Activated T-helper 17 cell treated with anti-CD3 and anti-CD28 coated beads, Interleukin-2, amount 50 U/mL, for 72 hours (primary cell): ENCODE results near the gene FAM3B. TPM values are rescaled to one million over a fixed set of nuclear protein-coding genes. Genes with fewer than 3 reads are reported as not detected.

Source experiments
- ATAC-seq: fragments of 150-1000 bp; cut with Tn5 transposase; replicated peaks from 2 replicates; pipeline ENCODE4 v1.10.0; 2021; ENCODE audit warnings: mild to moderate bottlenecking, moderate library complexity
- H3K27ac Mint-ChIP-seq: one replicate; pipeline ENCODE4 v1.8.0; 2022; ENCODE audit warnings: mixed read lengths
- H3K27me3 Mint-ChIP-seq: one replicate; pipeline ENCODE4 v1.8.0; 2022; ENCODE audit warnings: mixed read lengths
- H3K36me3 Mint-ChIP-seq: one replicate; pipeline ENCODE4 v1.8.0; 2022; ENCODE audit warnings: low read depth, mild to moderate bottlenecking, mixed read lengths
- H3K4me1 Mint-ChIP-seq: one replicate; pipeline ENCODE4 v1.8.0; 2022; ENCODE audit warnings: mixed read lengths
- H3K4me3 Mint-ChIP-seq: one replicate; pipeline ENCODE4 v1.8.0; 2022; ENCODE audit warnings: mild to moderate bottlenecking, mixed read lengths
- H3K9me3 Mint-ChIP-seq: one replicate; pipeline ENCODE4 v1.8.0; 2022; ENCODE audit warnings: mixed read lengths
- total RNA-seq, 2 donors: library from RNA; stranded (reverse); gene quantifications; one replicate each; pipeline ENCODE4 v1.2.3, GENCODE V29; 2022

The FAM3B gene
- total RNA-seq, 2 donors from 2014 or later, result not detected

DNA sequence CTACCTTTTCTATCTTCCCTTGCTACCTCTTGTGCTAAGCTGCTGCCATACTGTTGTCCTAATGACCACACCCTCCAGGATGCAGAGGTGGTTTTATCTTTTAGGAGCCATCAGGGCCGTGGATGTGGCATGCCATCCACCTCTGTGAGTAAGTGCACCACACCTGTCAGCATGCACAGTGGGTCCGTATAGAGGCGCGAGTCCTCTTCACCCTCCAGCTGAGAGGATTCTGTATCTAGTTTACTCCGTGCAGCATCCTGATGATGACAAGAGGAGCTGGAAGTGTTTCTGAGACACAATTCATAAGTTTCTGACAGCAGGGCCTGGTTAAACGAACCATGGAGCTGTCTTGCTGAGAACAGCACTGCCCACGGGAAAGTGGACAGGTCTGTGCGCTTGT, 11.2 kb downstream of the FAM3B start:
- H3K36me3 Mint-ChIP-seq, result no peaks in the 10 kb centered on the region
- no peaks in the 10 kb centered on the region for H3K4me1 Mint-ChIP-seq
- H3K27me3 Mint-ChIP-seq, result no peaks in the 10 kb centered on the region
- no peak overlapping the region for H3K4me3 Mint-ChIP-seq
- H3K9me3 Mint-ChIP-seq, result no peaks in the 10 kb centered on the region
- no peak for ATAC-seq
- no peak overlapping the region for H3K27ac Mint-ChIP-seq

DNA sequence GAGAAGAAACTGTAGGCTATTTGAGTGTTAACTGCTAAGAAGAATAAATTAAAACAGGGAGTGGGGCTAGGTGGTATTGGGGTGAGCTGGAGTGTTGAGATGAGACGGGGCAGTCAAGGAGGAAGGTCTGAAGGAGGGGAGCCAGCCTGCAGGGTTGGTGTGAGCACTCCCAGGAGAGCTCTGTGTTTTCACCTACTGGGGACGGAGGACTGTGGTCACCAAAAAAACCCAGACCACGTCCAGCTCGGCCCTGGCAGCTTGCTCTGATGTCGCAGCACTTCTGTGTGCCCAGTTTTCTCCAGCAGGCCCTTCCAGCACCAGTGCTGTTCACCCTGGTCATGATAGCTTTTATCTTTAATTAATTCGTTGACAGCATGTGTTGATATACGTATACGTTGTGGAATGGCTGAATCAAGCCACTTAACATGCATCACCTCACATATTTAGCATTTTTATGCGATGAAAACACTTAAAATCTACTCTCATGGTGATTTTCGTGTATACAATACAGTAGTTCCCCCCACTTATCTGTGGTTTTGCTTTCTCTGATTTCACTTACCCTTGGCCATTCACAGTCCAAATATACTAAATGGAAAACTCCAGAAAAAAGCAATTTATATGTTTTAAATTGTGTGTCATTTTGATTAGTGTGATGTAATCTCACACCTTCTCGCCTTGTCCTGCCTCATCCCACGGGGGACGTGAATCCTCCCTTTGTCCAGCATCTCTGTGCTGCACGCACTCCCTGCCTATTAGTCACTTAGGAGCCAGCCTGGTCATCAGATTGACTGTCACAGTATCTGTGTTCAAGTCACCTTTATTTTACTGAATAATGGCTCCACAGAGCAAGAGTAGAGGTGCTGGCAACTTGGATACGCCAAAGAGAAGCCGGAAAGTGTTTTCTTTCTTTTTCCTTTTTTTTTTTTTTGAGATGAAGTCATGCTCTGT, 12.3 kb downstream of the FAM3B start:
- no peaks in the 10 kb centered on the region for H3K4me1 Mint-ChIP-seq
- no peak for ATAC-seq
- no peaks in the 10 kb centered on the region for H3K36me3 Mint-ChIP-seq
- peaks cover 6% of the 10 kb centered on the region for H3K9me3 Mint-ChIP-seq
- H3K4me3 Mint-ChIP-seq, result no peak overlapping the region
- peaks cover 6% of the 10 kb centered on the region for H3K27me3 Mint-ChIP-seq
- H3K27ac Mint-ChIP-seq, result no peak overlapping the region

DNA sequence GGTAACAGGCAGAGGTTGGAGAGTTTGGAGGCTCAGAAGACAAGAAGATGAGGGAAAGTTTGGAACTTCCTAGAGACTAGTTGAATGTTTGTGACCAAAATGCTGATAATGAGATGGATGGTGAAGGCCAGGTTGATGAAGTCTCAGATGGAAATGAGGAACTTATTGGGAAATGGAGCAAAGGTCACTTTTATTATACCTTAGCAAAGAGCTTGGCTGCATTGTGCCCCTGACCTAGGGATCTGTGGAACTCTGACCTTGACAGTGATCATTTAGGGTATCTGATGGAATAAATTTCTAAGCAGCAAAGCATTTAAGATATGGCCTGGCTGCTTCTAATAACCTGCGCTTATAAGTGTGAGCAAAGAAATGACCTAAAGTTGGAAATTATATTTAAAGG, 17.2 kb downstream of the FAM3B start:
- peaks cover 6% of the 10 kb centered on the region for H3K9me3 Mint-ChIP-seq

DNA sequence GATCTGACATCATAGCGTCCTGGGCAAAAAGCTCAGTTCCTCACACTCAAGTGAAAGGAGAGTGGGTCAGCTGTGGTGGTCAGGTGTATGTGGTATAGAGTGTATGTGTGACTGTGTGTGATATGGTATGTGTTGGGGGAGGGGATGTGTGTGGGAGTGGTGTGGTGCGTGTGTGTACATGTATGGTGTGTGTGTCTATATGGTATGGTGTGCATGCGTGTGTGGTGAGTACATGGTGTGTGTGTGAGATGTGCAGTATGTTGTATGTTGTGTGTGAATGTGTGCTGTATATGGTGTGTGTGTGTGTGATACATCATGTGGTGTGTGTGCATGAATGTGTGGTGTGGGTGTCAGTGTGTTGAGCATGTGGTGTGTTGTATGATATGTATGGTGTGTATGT, 20.9 kb downstream of the FAM3B start:
- Mint-ChIP-seq H3K36me3 (no peaks in the 10 kb centered on the region), H3K27ac (no peak overlapping the region)

More for the DNA sequence above, 17.2 kb downstream of the FAM3B start:
- no peaks in the 10 kb centered on the region for H3K36me3 Mint-ChIP-seq
- H3K4me1 Mint-ChIP-seq, result no peaks in the 10 kb centered on the region
- no peak for ATAC-seq
- no peak overlapping the region for H3K27ac Mint-ChIP-seq
- H3K4me3 Mint-ChIP-seq, result no peak overlapping the region
- peaks cover 6% of the 10 kb centered on the region for H3K27me3 Mint-ChIP-seq

DNA sequence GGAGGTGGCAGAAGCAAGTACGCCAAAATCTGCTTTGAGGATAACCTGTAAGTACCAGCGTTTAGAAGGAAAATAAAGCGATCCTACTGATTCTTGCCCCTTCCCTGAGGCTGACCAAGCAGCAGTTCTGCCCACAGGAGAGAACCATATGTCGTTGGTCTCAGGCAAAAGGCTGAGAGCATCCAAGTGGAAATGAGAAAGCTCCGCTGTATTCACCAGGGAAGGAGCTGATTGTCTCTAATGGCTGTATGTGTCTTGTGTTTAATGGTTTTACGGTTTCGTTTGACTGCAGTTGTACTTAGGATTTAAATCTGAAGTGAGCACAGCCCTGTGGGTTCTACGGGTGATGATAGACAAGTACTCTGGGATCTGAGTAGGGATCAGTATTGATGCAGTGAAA, 21.9 kb downstream of the FAM3B start:
- Mint-ChIP-seq H3K27me3 (peaks cover 13% of the 10 kb centered on the region), H3K27ac (no peak overlapping the region), H3K36me3 (no peaks in the 10 kb centered on the region), H3K4me3 (no peak overlapping the region), H3K9me3 (peaks cover 5% of the 10 kb centered on the region), H3K4me1 (no peaks in the 10 kb centered on the region)
- no peak for ATAC-seq

More for the DNA sequence above, 20.9 kb downstream of the FAM3B start:
- ATAC-seq, result no peak
- H3K4me3 Mint-ChIP-seq, result no peak overlapping the region
- H3K9me3 Mint-ChIP-seq, result peaks cover 6% of the 10 kb centered on the region
- peaks cover 11% of the 10 kb centered on the region for H3K27me3 Mint-ChIP-seq
- H3K4me1 Mint-ChIP-seq, result no peaks in the 10 kb centered on the region

DNA sequence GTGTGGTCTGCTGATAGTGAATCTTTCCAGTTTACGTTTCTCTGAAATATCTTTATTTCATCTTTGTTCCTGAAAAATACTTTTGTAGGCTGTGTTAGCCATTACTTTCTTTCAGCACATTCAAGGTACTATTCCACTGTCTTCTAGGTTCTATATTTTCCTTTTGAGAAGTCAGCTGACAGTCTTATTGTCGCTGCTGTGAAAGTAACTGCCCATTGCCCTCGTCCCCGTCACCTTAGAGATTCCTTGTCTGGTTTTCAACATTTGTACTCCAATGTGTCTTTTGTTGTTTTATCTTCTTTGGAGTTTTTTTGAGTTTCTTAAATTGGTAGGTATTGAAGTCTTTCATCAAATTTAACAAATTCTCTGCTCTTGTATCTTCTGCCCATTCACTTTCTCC, 25.4 kb downstream of the FAM3B start:
- Mint-ChIP-seq H3K27me3 (peaks cover 12% of the 10 kb centered on the region), H3K9me3 (no peaks in the 10 kb centered on the region), H3K36me3 (no peaks in the 10 kb centered on the region), H3K27ac (no peak overlapping the region), H3K4me3 (no peak overlapping the region), H3K4me1 (no peaks in the 10 kb centered on the region)
- no peak for ATAC-seq

DNA sequence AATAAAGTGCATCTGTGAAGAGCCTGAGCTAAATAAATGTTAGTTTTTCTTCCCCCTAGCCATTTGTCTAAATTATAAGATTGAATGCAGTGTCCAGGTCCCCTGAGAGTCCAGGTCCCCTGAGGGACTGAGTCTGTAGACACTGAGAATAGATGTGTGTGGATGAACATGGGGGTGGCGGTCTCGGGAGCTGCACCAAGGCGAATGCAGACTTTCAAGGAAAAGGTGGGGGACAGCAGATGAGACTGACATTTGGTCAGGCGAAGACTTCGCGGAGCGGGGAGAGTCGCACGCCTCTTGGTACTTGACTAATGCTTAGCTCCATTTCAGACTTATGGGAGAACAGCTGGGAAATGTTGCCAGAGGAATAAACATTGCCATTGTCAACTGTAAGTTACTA, 27.5 kb downstream of the FAM3B start:
- Mint-ChIP-seq H3K4me3 (no peak overlapping the region), H3K27ac (no peak overlapping the region), H3K36me3 (no peaks in the 10 kb centered on the region), H3K4me1 (no peaks in the 10 kb centered on the region), H3K27me3 (peaks cover 12% of the 10 kb centered on the region), H3K9me3 (no peaks in the 10 kb centered on the region)
- no peak for ATAC-seq

DNA sequence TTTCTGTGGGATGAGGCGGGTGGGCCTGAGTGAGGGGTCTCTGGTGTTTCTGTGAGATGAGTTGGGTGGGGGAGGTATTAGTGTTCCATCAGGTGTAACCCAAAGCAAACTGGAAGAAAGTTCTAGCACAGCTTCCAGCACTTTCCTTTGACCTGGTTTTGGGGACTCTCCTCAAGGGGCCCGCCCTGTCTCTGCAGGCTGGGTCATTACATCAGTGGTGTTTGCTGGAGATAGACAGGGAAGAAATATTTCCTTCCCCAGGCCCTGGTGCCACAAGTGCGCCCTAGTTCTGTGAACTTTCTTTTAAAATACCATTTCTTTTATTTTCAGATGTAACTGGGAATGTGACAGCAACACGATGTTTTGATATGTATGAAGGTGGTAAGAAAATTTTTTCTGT, 28.8 kb downstream of the FAM3B start:
- H3K27ac Mint-ChIP-seq, result no peak overlapping the region
- no peaks in the 10 kb centered on the region for H3K9me3 Mint-ChIP-seq
- no peaks in the 10 kb centered on the region for H3K4me1 Mint-ChIP-seq
- no peaks in the 10 kb centered on the region for H3K36me3 Mint-ChIP-seq
- peaks cover 12% of the 10 kb centered on the region for H3K27me3 Mint-ChIP-seq
- H3K4me3 Mint-ChIP-seq, result no peak overlapping the region
- no peak for ATAC-seq

DNA sequence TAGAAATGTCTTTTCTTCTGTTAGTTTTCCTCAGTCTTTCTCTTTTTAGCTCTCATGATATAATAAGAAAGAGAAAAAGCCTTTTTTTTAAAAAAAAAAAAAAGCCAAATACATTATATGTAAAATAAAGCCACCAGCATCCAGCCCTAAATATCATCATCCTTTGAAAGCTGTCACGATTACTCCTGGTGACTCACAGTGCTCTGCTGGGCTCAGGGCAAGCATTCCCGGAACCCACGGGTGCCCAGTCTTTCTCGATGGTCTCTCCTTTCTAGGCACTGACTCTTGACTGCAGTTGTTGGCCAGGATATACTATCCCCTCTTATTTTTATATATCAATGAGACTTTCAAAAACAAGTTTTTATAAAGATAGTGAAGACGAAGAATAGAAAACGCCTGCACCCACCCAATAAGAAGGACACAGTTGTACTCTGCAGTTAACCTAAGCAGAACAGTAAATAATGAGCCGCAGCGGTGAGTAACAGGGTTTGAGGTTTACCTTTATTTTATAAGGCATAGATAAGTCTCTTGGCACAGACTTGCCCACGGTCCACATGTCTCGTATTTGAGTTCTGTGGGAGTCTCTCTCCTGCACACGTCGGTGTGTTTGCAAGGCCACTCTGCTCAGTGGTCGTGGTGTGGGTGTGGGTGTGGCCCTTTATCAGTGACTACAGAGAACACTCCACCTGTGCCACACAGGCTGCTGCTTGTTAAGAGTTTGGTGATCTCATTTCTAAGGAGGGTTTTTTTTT, 29.5 kb downstream of the FAM3B start:
- no peak overlapping the region for H3K4me3 Mint-ChIP-seq
- H3K9me3 Mint-ChIP-seq, result no peaks in the 10 kb centered on the region
- H3K27me3 Mint-ChIP-seq, result peaks cover 17% of the 10 kb centered on the region
- no peak for ATAC-seq
- no peak overlapping the region for H3K27ac Mint-ChIP-seq
- H3K4me1 Mint-ChIP-seq, result no peaks in the 10 kb centered on the region
- no peaks in the 10 kb centered on the region for H3K36me3 Mint-ChIP-seq

DNA sequence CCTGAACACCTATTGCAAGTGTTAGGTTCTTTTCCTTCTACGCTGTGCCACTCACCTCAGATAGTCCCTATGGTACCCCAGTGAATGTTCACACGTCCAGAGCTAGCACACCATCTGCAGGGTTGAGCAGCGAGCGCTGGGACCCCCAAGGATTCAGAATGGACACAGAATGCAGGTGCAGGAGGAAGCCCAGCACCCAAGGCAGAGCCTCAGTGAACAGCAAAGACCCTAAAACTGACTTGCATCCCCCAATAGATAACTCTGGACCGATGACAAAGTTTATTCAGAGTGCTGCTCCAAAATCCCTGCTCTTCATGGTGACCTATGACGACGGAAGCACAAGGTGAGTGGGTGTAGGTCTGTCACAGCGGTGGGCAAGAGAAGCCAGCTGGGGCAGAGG, 30.2 kb downstream of the FAM3B start:
- H3K9me3 Mint-ChIP-seq, result no peaks in the 10 kb centered on the region
- H3K4me1 Mint-ChIP-seq, result no peaks in the 10 kb centered on the region
- H3K36me3 Mint-ChIP-seq, result no peaks in the 10 kb centered on the region
- peaks cover 18% of the 10 kb centered on the region for H3K27me3 Mint-ChIP-seq
- ATAC-seq, result no peak
- no peak overlapping the region for H3K27ac Mint-ChIP-seq
- H3K4me3 Mint-ChIP-seq, result no peak overlapping the region

DNA sequence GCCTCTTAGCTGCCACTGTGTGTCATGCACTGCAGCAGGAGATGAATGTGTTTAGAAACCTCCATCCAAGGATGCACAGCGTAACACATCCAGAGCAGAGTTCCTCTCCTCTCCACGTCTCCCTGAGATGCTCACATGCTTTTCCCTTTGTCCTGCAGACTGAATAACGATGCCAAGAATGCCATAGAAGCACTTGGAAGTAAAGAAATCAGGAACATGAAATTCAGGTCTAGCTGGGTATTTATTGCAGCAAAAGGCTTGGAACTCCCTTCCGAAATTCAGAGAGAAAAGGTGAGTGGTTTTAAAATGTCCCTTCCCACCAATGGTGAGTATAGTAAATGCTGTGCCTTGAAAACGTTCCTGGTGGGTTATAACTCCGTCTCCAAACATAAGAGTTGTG, 31.8 kb downstream of the FAM3B start:
- no peak overlapping the region for H3K4me3 Mint-ChIP-seq

DNA sequence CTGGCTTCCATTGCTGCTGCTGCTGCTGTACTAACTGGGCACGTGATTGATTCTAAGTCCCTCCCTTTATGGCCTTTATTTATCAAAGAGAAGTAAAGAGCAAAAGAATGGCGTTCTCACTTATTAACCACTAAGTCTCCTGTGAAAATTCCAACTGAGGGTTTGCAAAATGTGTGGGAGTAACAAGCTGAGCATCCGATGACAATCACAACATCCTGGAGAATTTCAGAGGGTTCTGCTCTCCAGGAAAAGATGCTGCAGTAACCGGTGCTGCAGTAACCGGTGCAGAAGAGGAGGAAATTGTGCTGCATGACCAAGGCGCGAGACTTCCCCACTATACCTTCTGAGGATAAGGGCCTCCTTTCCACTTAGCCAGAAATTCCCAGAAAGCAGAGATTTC, 32.5 kb downstream of the FAM3B start:
- Mint-ChIP-seq H3K4me3 (no peak overlapping the region), H3K4me1 (no peaks in the 10 kb centered on the region), H3K27me3 (peaks cover 8% of the 10 kb centered on the region), H3K27ac (no peak overlapping the region), H3K9me3 (no peaks in the 10 kb centered on the region), H3K36me3 (no peaks in the 10 kb centered on the region)
- ATAC-seq, result no peak

More for the DNA sequence above, 31.8 kb downstream of the FAM3B start:
- H3K36me3 Mint-ChIP-seq, result no peaks in the 10 kb centered on the region
- no peak for ATAC-seq
- H3K9me3 Mint-ChIP-seq, result no peaks in the 10 kb centered on the region
- peaks cover 10% of the 10 kb centered on the region for H3K27me3 Mint-ChIP-seq
- no peaks in the 10 kb centered on the region for H3K4me1 Mint-ChIP-seq
- no peak overlapping the region for H3K27ac Mint-ChIP-seq

DNA sequence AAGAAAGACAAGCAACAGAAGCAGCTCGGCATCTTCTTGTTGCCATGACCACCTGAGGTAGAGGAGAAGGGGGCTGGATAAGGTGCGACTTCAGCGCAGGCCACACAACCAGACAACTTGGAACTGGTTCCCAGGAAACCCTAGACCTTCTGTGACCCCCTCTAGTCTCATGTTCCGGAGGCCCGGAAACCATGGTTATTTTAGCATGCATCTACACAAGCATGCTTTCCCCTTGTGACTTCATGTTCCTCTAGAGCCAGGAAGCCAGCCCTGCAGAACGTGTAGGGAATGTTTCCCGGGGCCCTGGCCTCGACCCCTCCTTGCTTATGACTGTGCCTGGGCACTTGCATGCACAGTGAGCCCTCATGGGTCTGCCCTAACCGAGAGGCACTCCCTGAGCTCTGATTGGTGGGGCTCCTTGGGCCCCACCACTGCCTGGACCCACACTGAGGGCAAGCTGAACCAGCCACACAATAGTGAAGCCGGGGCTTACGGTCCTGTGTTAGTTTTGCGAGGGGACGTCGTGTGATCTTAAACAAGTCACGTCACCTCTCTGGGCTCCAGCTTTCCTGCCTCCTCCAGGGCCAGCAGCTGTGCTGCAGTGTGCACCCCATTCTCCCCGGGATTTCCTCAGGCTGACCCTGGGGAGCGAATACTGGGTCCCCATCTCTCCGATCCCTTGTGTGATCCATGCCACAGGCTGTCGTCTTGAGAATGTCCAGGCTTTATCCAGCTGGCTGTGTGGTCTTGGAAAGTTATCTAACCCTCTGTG, 33.2 kb downstream of the FAM3B start:
- no peak overlapping the region for H3K27ac Mint-ChIP-seq
- no peak for ATAC-seq
- H3K4me1 Mint-ChIP-seq, result no peaks in the 10 kb centered on the region
- peaks cover 6% of the 10 kb centered on the region for H3K27me3 Mint-ChIP-seq
- no peaks in the 10 kb centered on the region for H3K9me3 Mint-ChIP-seq
- no peaks in the 10 kb centered on the region for H3K36me3 Mint-ChIP-seq
- H3K4me3 Mint-ChIP-seq, result no peak overlapping the region

DNA sequence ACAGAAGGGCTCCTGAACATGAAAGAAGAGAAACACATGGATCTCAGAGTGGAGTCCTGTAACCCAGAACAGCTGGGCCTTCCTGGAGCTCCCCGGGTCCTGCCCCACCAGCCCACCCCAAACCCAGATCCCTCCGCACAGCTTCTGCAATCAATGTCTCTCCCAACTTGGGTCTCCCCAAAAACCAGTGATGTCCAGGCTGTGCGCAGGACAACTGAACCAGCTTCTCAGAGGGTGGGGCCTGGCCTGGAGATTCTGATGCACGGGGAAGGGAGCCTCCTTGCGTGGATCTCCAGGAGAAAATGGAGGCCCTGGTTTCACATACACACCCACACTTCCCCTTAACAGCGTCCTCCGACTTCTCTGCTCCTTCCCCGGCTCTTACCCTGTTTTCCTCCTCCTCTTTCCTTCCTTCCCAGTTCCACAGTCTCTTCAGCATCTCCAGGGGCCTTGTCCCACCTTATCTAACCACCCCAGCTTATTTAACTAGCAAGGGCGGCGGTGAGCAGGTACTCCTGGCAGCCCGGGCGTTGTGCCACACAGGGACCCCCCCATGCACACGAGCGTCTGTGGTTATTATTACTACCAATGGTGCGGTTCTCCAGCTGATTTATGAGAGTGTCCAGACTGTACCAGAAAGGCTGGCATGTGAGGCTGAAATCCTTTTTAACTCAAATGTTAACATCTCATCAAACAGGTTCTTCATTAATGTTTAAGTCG, 34.0 kb downstream of the FAM3B start:
- Mint-ChIP-seq H3K9me3 (no peaks in the 10 kb centered on the region), H3K4me1 (no peaks in the 10 kb centered on the region), H3K27ac (no peak overlapping the region), H3K4me3 (no peak overlapping the region), H3K36me3 (no peaks in the 10 kb centered on the region), H3K27me3 (peaks cover 6% of the 10 kb centered on the region)
- no peak for ATAC-seq
